ENCODE results near the gene CTSA. TPM values are rescaled to one million over a fixed set of nuclear protein-coding genes. Genes with fewer than 3 reads are reported as not detected.
A peak's percentile ranks its signal among the peaks of the same experiment; 100 is the strongest.

The CTSA gene
- total and polyA plus RNA-seq, 9 of the 15 experiments (the other 6 are each of a cell fraction or from before 2014, with no cell fraction given) = 8.8 to 61.7 (median 28.3) TPM

DNA sequence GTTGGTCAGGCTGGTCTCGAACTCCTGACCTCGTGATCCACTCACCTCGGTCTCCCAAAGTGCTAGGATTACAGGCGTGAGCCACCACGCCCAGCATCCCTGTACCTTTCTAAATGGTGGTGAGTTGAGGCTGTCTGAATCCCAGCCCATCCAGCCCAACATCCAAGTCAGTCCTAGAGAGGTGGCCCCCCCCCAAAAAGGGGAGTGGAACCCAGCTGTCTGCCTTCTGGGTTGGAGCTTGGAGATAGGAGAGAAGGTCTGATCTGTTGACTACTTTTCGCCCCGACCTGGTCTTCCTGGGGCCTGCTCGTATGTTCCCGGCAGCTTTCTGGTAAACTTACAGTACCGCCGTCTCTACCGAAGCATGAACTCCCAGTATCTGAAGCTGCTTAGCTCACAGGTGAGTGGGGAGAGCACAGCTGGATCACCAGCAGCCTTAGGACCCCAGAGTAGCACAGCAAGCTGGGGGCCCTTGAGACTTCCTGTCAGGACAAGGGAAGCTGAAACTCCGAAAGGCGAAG lies 5.6 kb downstream of the CTSA start:
- DNase-seq (ENCODE audit: extremely low read depth in 1 of 4, low spot score in 3 of 4) = no peak
- WGBS (ENCODE audit: insufficient coverage, low coverage, missing lambda C conversion rate) = 89% methylated on average over 14 of the region's 14 CpGs
- TF ChIP-seq, protein P1, sequence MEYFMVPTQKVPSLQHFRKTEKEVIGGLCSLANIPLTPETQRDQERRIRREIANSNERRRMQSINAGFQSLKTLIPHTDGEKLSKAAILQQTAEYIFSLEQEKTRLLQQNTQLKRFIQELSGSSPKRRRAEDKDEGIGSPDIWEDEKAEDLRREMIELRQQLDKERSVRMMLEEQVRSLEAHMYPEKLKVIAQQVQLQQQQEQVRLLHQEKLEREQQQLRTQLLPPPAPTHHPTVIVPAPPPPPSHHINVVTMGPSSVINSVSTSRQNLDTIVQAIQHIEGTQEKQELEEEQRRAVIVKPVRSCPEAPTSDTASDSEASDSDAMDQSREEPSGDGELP (CRISPR knock-in tag; IDR thresholded peaks at IDR 0.05; ENCODE audit: borderline replicate concordance) = peak; percentile 24; the same call in 1 of the 2 replicates
- TF ChIP-seq ZNF740 (CRISPR knock-in tag; IDR thresholded peaks at IDR 0.05) (0 out of 2 replicates have a peak, but pooled peaks have one; percentile 18), ZNF740 (tag; IDR thresholded peaks at IDR 0.05) (no peak), NRF1 (conservative IDR thresholded peaks at IDR 0.05 in 1 of 2, IDR thresholded peaks at IDR 0.05 in 1 of 2) (no peak), TCF15 (CRISPR knock-in tag; IDR thresholded peaks at IDR 0.05) (no peak)
- ChIA-PET CTCF (ENCODE audit: low intra/inter-chr PET ratio) (no interaction called here), POLR2A (interaction anchor here (0.6 to 1.4 kb wide), 5 partner anchors 9 to 603 kb away, joined by 3 to 6 read pairs (median 4); partner anchors contain the start of gene PCIF1)
- Histone ChIP-seq H3K27me3 (ENCODE audit: control insufficient read depth in 2 of 2, insufficient read depth in 2 of 2, low read length in 2 of 2) (no peaks in the 10 kb centered on the region), H3K9ac (ENCODE audit: insufficient read depth in 1 of 2, low read depth in 2 of 2, low read length in 2 of 2) (peak overlapping the region in 1 of 2 experiments; percentile 23; a peak in 1 of 4 replicates), H3K4me2 (ENCODE audit: insufficient read depth, low read length) (no peak overlapping the region), H3K27ac (ENCODE audit: extremely low read depth, low read depth, low read length) (no peak overlapping the region), H3K79me2 (ENCODE audit: control insufficient read depth, insufficient read depth, low read length) (0 out of 3 replicates have a peak, but pooled peaks cover 2% of the 10 kb centered on the region), H3K9me3 (replicated peaks; ENCODE audit: control insufficient read depth, insufficient read depth, low read depth, low read length) (no peaks in the 10 kb centered on the region), H3K4me1 (replicated peaks in 1 of 2; ENCODE audit: control insufficient read depth in 2 of 2, insufficient read depth in 2 of 2, low read length in 2 of 2) (peaks cover 7 to 14% of the 10 kb centered on the region in 2 experiments; a peak in 4 of 5 replicates), H2AFZ (ENCODE audit: low read depth, low read length) (no peak overlapping the region), H3K36me3 (ENCODE audit: control insufficient read depth, insufficient read depth, low read length) (peaks cover 61% of the 10 kb centered on the region; the same call in 2 of the 3 replicates), H4K20me1 (replicated peaks; ENCODE audit: control insufficient read depth, insufficient read depth, low read length) (no peaks in the 10 kb centered on the region), H3K9me1 (ENCODE audit: control insufficient read depth, insufficient read depth, low read length) (no peaks in the 10 kb centered on the region), H3K4me3 (no peak overlapping the region)
- no peak for ATAC-seq
- no TSS peak for BruUV-seq (replicated peaks)
- in situ Hi-C loops (cut with MboI) (no loop called here), intact Hi-C loops (cut with micrococcal nuclease) (no loop called here)
- no peak for FAIRE-seq

All from K562 (cell line).